Aorta (tissue), 5 donors: ENCODE results near the gene PRDX4. TPM values are rescaled to one million over a fixed set of nuclear protein-coding genes. Genes with fewer than 3 reads are reported as not detected.

Source experiments
- ATAC-seq: fragments of 200-7000 bp; cut with Tn5 transposase; one replicate; pipeline ENCODE4 v1.9.1; 2022; ENCODE audit warnings: moderate library complexity; ENCODE audit not compliant: low FRiP score
- DNase-seq, 2 donors: peaks; one replicate each; pipeline ENCODE4 v3.0.0-alpha.2; 2020
- H3K27ac ChIP-seq, 2 donors: one replicate each; pipeline ENCODE4 v1.5.1; 2013; ENCODE audit warnings: low read length in 2 of 2, mild to moderate bottlenecking in 2 of 2, moderate library complexity in 2 of 2, control low read depth in 1 of 2, inconsistent platforms in 1 of 2, low read depth in 1 of 2
- H3K27me3 ChIP-seq, 2 donors: one replicate each; pipeline ENCODE4 v1.6.1; 2013; ENCODE audit warnings: control low read depth in 1 of 2, low read length in 1 of 2, mild to moderate bottlenecking in 1 of 2, moderate library complexity in 1 of 2; ENCODE audit not compliant: insufficient read depth in 2 of 2, control insufficient read depth in 1 of 2
- H3K36me3 ChIP-seq, 2 donors: one replicate each; pipeline ENCODE4 v1.6.1; 2013; ENCODE audit warnings: control low read depth in 1 of 2, low read length in 1 of 2, mild to moderate bottlenecking in 1 of 2; ENCODE audit not compliant: insufficient read depth in 2 of 2, control insufficient read depth in 1 of 2
- H3K4me1 ChIP-seq, 2 donors: one replicate each; pipeline ENCODE4 v1.6.1; 2013; ENCODE audit warnings: low read length in 2 of 2, control low read depth in 1 of 2, mild to moderate bottlenecking in 1 of 2, moderate library complexity in 1 of 2; ENCODE audit not compliant: insufficient read depth in 2 of 2, control insufficient read depth in 1 of 2
- H3K4me3 ChIP-seq, 2 donors: one replicate each; pipeline ENCODE4 v1.5.1; 2013; ENCODE audit warnings: low read length in 2 of 2, control low read depth in 1 of 2, mild to moderate bottlenecking in 1 of 2
- H3K9me3 ChIP-seq: one replicate; pipeline ENCODE4 v1.6.1; 2013; ENCODE audit warnings: mild to moderate bottlenecking, low read length; ENCODE audit not compliant: control insufficient read depth
- WGBS, 2 donors: extraction: QIAGEN DNeasy Blood & Tissue Kit; methylation state at CpG; one replicate each; pipeline ENCODE4 v1.1.7; 2013; 5-methylcytosine and 5-hydroxymethylcytosine counted together
- intact Hi-C, 2 donors: fragments of 100-400 bp; cut with DNase I; formaldehyde crosslinking; loops; one replicate each; pipeline versions ENCODE4 v1.14.2 to v1.15.0; 2022
- long read RNA-seq, 2 donors: library from polyadenylated mRNA; unstranded; transcript quantifications; one replicate each; pipeline ENCODE4 v2.0.0, GENCODE V29; 2020 to 2021
- polyA plus RNA-seq, 2 donors: library from polyadenylated mRNA; stranded (reverse); fragments of 200-250 nt; gene quantifications; one replicate each; pipeline ENCODE4 v1.2.3, GENCODE V29; 2013
- total RNA-seq, 2 donors: library from RNA; stranded (reverse); fragmentation: NEBNext Ultra II Directional; extraction: Animal tissue kit (Norgen Biotek cat#: 25700); gene quantifications; one replicate each; pipeline ENCODE4 v1.2.1, GENCODE V29; 2021
- donor health status: healthy with polysubstance abuse.
- donor health status: Bipolar disorder and iron deficiency.
- donor health status: DM: no; HTN: no; CAD: no.
- donor health status: DM: no; HTN: no; CAD: no.
- donor health status: DM: yes; HTN: yes; CAD: no.

Gene PRDX4
- total RNA-seq, result 10 to 100 TPM; 66.5 to 74.0 TPM
- 100 to 1,000 TPM in 1 of 2 donors, 10 to 100 TPM in 1; 98.0 to 105 TPM for polyA plus RNA-seq
- long read RNA-seq, donor 1, transcript PRDX4-202 (7 exons, 1,005 nt), result major isoform, 87 of 93 reads
- long read RNA-seq, donor 1, partial matches to known transcripts, result 1 of 93 reads
- long read RNA-seq, donor 1, other reads (novel, unspliced or antisense), result 3 of 93 reads
- long read RNA-seq, donor 2, transcript PRDX4-202 (7 exons, 1,005 nt), result major isoform, 45 of 46 reads
- long read RNA-seq, donor 2, partial matches to known transcripts, result 0 of 46 reads
- long read RNA-seq, donor 2, other reads (novel, unspliced or antisense), result 1 of 46 reads

GRCh38 chrX:23667239-23668177, at the start of gene PRDX4:
TSS of gene PRDX4 (plus strand) at chrX:23667493. CDS start at chrX:23667571, 78 bp downstream.
- Histone ChIP-seq H3K27me3 (no peaks in the 10 kb centered on the region), H3K36me3 (no peaks in the 10 kb centered on the region), H3K27ac (peak within 1 kb of the TSS in 1 of 2 donors; percentile 73), H3K9me3 (no peaks in the 10 kb centered on the region), H3K4me1 (no peaks in the 10 kb centered on the region), H3K4me3 (peak within 1 kb of the TSS; percentile 6 to 77)
- intact Hi-C loops, result no loop called here
- DNase-seq (peak; percentile 94 to 95), ATAC-seq (peak; percentile 98)
- 0 to 22% methylated on average over 53 to 73 of the region's 73 CpGs for WGBS, 2 donors

DNA sequence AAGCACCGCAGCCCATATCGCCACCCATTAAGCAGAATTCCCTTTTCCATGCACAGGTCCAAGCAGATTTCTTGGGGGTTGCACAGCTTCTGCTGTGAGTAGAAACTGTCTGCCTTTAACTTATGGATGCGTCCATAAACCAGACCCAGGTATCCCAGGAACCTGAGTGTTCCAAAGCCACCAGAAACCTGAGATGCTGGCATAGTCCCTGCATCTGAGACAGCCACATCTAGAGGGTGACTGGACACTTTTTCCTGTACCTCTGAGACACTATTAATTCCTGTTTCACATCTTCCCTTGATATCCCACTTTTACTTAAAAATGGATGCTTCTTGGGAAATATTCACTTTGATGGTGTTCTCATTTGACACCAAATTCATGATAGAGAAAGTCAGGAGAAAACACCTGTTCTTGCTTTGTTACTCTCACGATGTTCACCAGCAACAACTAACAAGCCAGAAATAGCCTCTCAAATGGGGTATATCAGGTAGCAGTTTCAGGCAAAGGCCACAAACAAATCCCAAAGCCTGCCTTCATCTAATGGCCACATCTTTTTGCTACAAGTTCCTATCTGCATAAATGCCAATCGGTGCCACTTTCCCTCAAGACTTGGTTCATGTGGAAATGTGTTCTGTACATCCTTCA, 45.5 kb upstream of the PRDX4 start:
- DNase-seq (no peak), ATAC-seq (no peak)
- intact Hi-C loops, result no loop called here
- H3K4me1 ChIP-seq, result no peaks in the 10 kb centered on the region
- H3K27me3 ChIP-seq, result no peaks in the 10 kb centered on the region
- H3K9me3 ChIP-seq, result no peaks in the 10 kb centered on the region
- 77 to 86% methylated on average over 5 of the region's 5 CpGs for WGBS, 2 donors
- no peaks in the 10 kb centered on the region for H3K36me3 ChIP-seq
- no peak overlapping the region for H3K27ac ChIP-seq
- no peak overlapping the region for H3K4me3 ChIP-seq

DNA sequence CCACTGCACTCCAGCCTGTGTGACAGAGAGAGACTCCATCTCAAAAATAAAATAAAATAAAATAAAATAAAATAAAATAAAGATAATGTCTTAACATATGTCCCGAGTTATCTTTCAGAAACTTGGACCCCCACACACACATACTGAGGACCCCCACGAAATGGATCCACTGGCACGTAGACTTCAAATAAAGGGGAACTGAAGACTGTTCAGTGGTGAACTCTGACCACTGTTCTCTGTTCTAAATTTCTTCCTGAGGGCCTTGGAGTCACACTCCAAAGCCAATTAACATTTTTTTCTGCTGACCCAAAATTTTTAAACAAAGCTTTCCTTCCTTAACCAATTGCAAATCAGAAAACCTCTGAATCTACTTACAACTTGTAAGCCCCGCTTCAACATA, 43.5 kb upstream of the PRDX4 start:
- Histone ChIP-seq H3K4me3 (no peak overlapping the region), H3K4me1 (no peaks in the 10 kb centered on the region), H3K9me3 (no peaks in the 10 kb centered on the region), H3K27ac (no peak overlapping the region), H3K36me3 (no peaks in the 10 kb centered on the region), H3K27me3 (no peaks in the 10 kb centered on the region)
- ATAC-seq (no peak), DNase-seq (no peak)
- intact Hi-C loops, result no loop called here
- 79 to 93% methylated on average over 4 of the region's 4 CpGs for WGBS, 2 donors

DNA sequence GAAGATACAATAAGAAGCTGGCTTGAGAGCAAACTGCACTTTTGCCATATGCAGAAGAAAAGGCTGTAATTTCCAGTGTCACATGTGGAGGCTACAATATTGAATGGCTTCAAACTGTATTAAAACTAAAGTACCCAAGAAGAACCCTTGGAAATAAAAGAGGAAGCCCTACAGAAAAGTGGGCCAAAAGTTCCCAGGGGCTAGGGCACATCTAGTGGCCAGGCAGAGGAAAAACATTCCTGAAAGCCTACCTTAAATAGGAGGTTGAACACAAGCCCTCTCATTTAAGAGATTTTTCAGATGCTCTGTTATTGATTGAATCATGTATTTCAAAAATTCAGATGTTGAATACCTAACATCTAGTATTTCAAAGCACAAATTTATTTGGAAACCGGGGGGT, 40.6 kb upstream of the PRDX4 start:
- Histone ChIP-seq H3K36me3 (no peaks in the 10 kb centered on the region), H3K4me1 (no peaks in the 10 kb centered on the region), H3K27ac (no peak overlapping the region), H3K4me3 (no peak overlapping the region), H3K27me3 (no peaks in the 10 kb centered on the region), H3K9me3 (no peaks in the 10 kb centered on the region)
- no peak for DNase-seq
- intact Hi-C loops, result no loop called here
- 45 to 83% methylated on average over 1 of the region's 1 CpG for WGBS, 2 donors
- ATAC-seq, result no peak

GRCh38 chrX:23628131-23628530, 39.2 kb upstream of the PRDX4 start:
- no peak for DNase-seq

DNA sequence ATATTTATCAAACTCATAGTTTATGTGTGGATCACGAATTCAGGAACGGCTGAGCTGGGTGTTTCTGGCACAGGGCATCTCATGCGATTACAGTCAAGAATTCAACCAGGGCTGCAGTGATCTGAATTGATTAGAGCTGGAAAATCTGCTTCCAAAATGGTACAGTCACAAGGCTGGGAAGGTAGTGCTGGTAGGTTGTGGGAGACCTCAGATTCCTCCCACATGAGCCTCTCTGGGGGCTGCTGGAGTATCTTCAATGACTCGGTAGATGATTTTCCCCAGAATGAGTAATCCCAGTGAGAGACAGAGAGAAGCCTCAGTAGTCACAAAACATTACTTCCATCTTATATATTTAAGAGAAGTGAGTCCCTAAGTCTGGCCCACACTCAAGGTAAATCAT, 36.2 kb upstream of the PRDX4 start:
- no peaks in the 10 kb centered on the region for H3K9me3 ChIP-seq
- no peak for DNase-seq
- intact Hi-C loops, result no loop called here
- no peak for ATAC-seq
- H3K27ac ChIP-seq, result no peak overlapping the region
- no peaks in the 10 kb centered on the region for H3K36me3 ChIP-seq
- no peaks in the 10 kb centered on the region for H3K27me3 ChIP-seq
- H3K4me1 ChIP-seq, result no peaks in the 10 kb centered on the region
- H3K4me3 ChIP-seq, result no peak overlapping the region
- WGBS, 2 donors, result 72 to 77% methylated on average over 4 of the region's 4 CpGs

More at GRCh38 chrX:23628131-23628530, 39.2 kb upstream of the PRDX4 start:
- 50 to 84% methylated on average over 3 of the region's 3 CpGs for whole genome bisulfite sequencing, 2 donors
- H3K27ac ChIP-seq, result no peak overlapping the region
- H3K4me3 ChIP-seq, result no peak overlapping the region
- intact Hi-C loops, result no loop called here
- no peaks in the 10 kb centered on the region for H3K9me3 ChIP-seq
- no peaks in the 10 kb centered on the region for H3K27me3 ChIP-seq
- H3K4me1 ChIP-seq, result no peaks in the 10 kb centered on the region
- ATAC-seq, result no peak
- no peaks in the 10 kb centered on the region for H3K36me3 ChIP-seq

DNA sequence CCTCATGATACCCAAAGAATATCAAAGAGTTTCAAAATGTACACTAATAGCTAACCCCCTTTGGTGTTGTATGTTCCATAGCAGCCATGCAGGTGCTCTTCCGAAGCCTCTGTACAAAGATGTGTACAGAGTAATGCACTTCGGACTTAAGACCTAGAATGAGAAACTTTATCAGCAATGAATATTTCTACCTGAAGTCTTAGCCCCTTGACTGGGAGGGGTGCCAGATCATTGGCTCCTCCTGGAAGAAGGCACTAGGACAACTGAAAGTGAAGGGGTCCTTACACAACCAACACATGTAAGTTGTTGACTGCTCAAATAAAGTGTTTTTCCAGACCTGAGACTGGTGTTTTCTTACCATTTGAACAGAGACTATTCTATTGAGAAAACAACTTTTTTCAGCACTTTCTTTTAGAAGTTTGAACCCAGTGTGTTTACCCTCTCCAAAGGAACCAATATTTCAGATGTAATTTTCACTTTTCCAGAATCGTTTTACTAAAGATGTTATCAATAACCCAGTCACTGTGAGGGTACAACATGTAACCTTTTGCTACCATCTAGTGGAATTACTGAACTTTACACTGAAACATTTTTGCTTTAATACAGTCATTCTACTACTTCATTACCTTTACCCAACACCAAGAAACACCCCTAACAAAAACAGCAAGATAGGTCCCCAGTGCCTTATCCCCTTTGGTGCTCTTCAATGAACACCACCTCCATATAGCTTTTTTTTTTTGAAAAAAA, 33.3 kb upstream of the PRDX4 start:
- Histone ChIP-seq H3K4me1 (no peaks in the 10 kb centered on the region), H3K27ac (no peak overlapping the region), H3K4me3 (no peak overlapping the region), H3K9me3 (no peaks in the 10 kb centered on the region), H3K27me3 (no peaks in the 10 kb centered on the region), H3K36me3 (no peaks in the 10 kb centered on the region)
- ATAC-seq (no peak), DNase-seq (no peak)
- WGBS, 2 donors, result 64 to 69% methylated on average over 3 of the region's 3 CpGs
- intact Hi-C loops, result no loop called here

GRCh38 chrX:23637187-23637586, 30.1 kb upstream of the PRDX4 start:
- H3K36me3 ChIP-seq, result no peaks in the 10 kb centered on the region
- H3K4me1 ChIP-seq, result no peaks in the 10 kb centered on the region
- DNase-seq, result no peak
- 95 to 96% methylated on average over 4 of the region's 4 CpGs for WGBS, 2 donors
- no peak overlapping the region for H3K27ac ChIP-seq
- intact Hi-C loops, result no loop called here
- H3K9me3 ChIP-seq, result no peaks in the 10 kb centered on the region
- no peak for ATAC-seq
- no peak overlapping the region for H3K4me3 ChIP-seq
- H3K27me3 ChIP-seq, result no peaks in the 10 kb centered on the region
